Neural cell (in vitro differentiated cells): Measurements from ENCODE around the gene COL23A1.
"Not testable (repeated sequence)": the region's sequence is repeated elsewhere in the genome, so short reads cannot be mapped to it uniquely, and the experiment has no call there.

Source experiments
- CTCF ChIP-seq: fragments of 450-650 bp; IDR thresholded peaks from 2 replicates; pipeline ENCODE4 v1.5.1; 2014; ENCODE audit warnings: antibody characterized with exemption, mild to moderate bottlenecking, moderate library complexity; ENCODE audit not compliant: poor library complexity, severe bottlenecking
- EP300 ChIP-seq: fragments of 450-650 bp; conservative IDR thresholded peaks from 2 replicates; pipeline ENCODE4 v1.6.1; 2014; ENCODE audit warnings: antibody characterized with exemption, mild to moderate bottlenecking, moderate library complexity; ENCODE audit not compliant: poor library complexity, severe bottlenecking
- EZH2 ChIP-seq: fragments of 200-600, 300-800 bp; shearing (Covaris generic), sonication (generic); IDR thresholded peaks from 2 replicates; pipeline ENCODE4 v1.6.1; 2014; ENCODE audit warnings: antibody characterized with exemption, low read length, borderline replicate concordance, mild to moderate bottlenecking; ENCODE audit not compliant: insufficient read depth, poor library complexity, severe bottlenecking
- MXI1 ChIP-seq: fragments of 450-650 bp; conservative IDR thresholded peaks from 2 replicates; pipeline ENCODE4 v1.6.1; 2014; ENCODE audit warnings: antibody characterized with exemption, mild to moderate bottlenecking; ENCODE audit not compliant: poor library complexity, severe bottlenecking
- POLR2AphosphoS5 ChIP-seq: IDR thresholded peaks from 2 replicates; pipeline ENCODE4 v1.6.1; 2012
- RAD21 ChIP-seq: fragments of 450-650 bp; conservative IDR thresholded peaks from 2 replicates; pipeline ENCODE4 v1.6.1; 2014; ENCODE audit warnings: antibody characterized with exemption, mild to moderate bottlenecking, moderate library complexity
- REST ChIP-seq: IDR thresholded peaks from 2 replicates; pipeline ENCODE4 v1.6.1; 2012; ENCODE audit warnings: borderline replicate concordance
- SMC3 ChIP-seq: fragments of 450-650 bp; conservative IDR thresholded peaks from 2 replicates; pipeline ENCODE4 v1.6.1; 2014; ENCODE audit warnings: antibody characterized with exemption, mild to moderate bottlenecking, moderate library complexity; ENCODE audit not compliant: poor library complexity

GRCh38 chr5:178302321-178302720, 287.9 kb downstream of the COL23A1 start:
- TF ChIP-seq REST, POLR2AphosphoS5, EP300, CTCF, RAD21, EZH2, SMC3, MXI1: not testable (repeated sequence)
